Globus pallidus (tissue), 1 donor: Measurements from ENCODE around the gene NID1.

ENCODE experiments used
- DNase-seq: peaks from one replicate; pipeline ENCODE4 v3.0.0-alpha.2; 2015; ENCODE audit warnings: low spot score

Gene NID1

DNA sequence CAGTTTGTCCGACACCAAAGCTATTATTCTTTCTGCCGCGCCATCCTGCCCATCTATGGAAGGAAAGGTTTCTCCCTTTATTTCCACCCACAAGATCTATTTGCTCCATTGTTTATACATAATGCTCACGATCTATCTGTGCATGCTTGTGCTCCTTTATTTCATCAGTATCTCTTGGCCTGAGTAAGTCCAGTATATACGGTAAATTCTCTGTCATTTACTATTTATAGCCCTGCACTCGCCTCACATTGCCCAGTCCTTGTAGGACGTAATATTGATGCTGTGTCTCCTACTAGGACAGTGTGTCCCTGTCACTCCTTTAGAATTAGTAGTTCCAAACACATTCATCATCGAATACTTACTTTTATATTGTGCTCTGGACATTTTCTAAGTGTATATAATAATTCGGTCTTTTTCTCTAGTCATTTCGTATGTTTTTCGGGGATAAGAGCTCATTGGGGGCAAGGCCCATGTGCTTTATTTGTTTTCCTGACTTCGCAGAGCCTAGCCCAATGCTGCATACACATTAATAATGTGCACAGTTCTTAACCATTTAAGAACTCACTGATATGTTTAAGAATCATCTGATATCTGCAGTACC, 3.1 kb upstream of the NID1 start:
- no peak for DNase-seq

DNA sequence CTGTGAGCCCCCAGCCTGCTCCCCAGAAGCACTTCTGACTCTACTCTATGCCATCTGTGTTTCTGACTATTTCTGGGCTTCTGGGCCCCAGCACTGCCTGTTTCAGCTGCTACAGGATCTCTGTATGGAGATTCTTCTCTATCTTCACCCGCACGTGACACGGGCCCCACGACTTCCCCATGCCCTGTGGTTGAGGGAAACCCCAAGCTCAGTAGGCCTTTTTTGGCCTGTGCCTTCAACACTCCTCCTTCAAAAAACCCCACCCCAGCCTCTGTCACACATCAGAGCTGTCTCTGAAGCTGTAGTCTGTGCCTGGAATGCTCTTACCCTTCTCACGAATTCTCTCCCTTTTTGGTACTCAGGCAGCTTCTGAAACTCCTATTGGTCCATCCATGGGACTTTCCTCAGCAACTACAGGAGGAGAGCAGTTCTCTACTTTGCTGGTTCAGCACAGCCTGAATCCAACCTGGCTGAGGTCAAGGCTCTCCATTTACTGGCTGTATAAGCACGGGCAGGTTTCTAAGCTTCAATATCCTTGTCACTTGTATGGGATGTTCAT, 2.0 kb upstream of the NID1 start:
- no peak for DNase-seq

DNA sequence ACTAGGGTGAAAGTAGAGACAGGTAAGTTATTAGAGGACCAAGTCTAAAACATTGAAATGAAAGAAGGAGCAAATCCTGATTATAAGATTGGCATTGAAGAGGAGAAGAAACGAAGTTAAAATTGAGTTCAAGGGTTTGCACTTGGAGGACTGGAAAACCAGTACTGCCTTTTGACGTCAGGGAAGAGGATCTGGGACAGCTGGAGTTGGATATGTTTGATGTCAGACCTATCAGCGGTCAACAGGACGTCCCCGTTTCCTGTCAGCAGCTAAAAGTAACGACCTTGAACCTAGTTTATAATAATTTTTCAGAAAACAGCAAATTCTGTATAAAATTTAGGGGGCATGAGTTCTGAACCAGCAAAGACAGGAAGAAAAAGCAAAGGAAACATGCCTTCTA, 1.2 kb upstream of the NID1 start:
- DNase-seq: no peak

DNA sequence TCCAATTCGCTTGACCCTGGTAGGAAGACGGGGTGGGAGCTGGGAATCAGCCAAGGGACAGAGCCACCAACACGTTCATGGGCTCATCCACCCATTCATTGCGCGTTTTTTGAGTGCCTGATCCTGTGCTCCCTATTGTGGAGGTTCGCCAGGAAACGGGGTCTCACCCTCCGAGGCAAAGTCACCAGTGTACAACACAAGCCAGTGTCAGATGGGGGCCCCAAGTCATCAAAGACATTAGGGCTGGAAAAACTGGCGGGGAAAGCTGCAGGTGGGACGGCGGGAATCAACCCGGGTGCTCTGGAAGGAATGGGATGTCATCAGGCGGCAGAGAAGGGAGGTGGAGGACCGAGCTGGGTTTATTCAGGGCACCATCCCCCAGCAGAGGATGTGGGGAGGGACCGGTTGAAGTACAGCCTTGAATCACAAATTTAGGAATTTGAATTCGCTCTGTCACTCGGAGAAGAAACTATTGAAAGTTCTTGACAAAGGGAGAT, 667 bp upstream of the NID1 start:
- DNase-seq: no peak

DNA sequence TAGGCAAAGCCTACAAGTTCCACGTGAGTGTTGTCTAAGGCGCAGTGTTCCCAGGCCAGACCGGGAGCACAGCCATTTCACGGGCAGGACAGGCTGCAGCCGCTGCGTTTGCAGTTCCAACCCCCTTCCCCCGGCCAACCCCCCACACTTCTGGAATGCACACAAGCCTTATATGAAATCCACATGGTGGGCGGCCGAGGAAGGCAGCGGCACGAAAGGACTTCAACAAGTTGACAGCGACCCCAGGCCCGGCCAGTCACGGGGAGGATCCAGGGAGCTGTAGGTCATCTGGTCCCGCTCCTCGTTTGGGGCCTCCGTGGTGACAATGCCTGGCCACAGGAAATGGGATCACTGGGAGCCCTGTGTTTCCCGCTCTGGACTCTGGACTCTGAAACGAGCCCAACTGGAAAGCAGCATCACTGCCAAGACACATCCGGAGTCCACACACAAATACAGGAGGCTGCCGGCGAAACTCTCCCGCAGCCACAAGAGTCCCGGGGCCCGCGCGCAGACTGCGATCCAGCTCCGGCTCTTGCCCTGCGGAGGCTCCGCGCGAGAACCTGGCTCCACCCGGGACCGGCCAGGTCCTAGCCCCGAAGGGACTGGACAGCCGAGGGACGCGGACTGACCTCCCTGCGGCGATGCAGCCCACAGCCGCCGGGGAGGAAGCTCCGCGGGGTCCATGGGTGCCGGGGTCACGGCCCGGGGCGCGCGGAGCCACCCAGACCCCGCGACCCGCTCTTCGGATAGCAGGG, 794 bp downstream of the NID1 start:
- no peak for DNase-seq

DNA sequence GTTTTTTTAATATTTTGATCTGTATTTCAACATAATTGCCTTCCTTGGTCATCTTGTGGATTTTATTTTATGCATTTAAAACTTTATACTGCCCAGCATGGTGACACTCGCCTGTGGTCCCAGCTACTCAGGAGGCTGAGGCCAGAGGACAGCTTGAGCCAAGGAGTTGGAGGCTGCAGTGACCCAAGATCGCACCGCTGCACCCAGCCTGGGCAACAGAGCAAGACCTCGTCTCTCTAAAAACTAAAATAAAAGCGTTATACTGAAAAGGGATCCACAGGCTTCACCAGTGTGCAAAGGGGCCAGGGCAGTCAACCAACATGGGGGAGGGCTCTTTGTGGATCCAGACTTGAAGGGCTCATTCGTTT, 1.4 kb downstream of the NID1 start:
- DNase-seq: no peak

DNA sequence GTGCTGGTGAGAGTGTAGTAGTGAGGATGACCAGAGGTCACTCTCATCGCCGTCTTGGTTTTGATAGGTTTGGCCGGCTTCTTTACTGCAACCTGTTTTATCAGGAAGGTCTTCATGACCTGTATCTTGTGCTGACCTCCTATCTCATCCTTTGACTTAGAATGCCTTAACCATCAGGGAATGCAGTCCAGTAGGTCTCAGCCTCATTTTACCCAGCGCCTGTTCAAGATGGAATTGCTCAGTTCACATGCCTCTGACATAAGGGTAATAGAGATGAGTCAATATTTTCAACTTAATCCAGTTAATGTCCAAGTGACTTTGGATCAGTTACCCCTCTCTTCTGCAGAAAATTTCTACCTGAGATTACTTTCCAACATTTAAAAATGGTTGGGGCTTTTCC, 4.6 kb downstream of the NID1 start:
- DNase-seq: no peak

DNA sequence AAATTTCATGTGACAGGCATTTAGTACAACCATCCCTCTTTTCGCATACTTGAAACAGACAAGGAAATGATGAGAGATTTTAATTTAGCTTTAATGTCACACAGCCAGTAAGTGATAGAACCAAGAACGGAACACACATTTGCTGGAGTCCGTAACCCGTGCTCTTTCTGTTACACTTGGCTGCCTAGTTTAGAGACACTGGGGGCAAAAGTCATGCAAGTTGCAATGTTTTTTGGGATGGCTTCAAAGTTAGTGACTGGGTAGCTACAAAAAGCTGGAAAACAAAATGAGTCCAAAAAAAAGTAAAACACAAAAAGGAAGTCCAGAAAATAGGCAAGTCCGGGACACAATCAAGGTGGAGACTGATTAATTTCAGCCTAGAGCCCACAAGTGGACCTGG, 5.9 kb downstream of the NID1 start:
- DNase-seq: no peak

DNA sequence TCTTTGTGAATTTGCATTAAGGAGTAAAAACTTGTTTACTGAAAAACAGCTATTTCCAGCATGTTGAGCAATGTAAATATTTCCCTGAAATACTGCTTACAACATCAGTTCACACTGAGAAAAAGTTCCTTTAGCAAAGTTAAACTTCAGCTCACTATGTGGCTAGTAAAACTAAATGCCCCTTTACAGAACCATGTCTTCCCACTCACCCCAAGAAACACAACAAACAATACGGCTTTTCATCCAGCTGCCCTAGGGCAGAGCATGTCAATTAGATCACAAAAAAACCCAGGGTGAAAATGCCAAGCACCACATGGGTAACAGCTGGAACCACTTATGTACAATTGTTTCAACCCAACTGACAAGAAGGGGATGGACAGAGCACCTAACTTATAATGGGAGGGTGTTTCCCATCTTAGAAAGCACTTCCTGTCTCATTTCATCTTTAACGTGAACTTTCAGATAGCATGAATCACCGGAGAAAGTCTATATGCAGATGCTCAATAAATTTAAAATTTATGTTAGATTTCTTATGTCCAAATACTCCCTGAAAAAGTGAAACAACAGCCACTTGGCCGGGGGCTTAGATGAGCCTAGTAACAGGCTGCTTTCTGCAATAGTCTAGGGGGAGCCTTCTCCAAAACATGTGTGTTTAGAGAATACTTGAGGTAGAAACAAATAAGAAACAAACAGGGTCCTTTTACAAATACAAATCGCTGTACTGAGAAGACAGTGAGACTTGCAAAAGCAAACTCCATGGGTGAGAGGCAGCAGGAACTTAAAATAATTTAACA, 6.6 kb downstream of the NID1 start:
- no peak for DNase-seq

DNA sequence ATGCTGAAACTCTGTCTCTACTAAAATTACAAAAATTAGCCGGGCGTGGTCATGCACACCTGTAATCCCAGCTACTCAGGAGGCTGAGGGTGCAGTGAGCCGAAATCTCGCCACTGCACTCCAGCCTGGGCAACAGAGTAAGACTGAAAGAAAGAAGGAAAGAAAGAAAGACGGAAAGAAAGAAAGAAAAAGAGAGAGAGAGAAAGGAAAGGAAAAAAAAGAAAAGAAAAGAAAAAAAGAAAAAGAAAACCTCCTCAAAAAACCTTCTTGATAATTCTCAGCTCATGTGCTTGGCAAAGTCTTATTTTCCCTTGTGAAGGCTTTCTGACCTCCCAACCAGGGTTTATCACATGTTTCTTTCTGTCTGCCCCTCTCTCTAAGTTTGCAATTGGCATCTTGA, 7.3 kb downstream of the NID1 start:
- no peak for DNase-seq

DNA sequence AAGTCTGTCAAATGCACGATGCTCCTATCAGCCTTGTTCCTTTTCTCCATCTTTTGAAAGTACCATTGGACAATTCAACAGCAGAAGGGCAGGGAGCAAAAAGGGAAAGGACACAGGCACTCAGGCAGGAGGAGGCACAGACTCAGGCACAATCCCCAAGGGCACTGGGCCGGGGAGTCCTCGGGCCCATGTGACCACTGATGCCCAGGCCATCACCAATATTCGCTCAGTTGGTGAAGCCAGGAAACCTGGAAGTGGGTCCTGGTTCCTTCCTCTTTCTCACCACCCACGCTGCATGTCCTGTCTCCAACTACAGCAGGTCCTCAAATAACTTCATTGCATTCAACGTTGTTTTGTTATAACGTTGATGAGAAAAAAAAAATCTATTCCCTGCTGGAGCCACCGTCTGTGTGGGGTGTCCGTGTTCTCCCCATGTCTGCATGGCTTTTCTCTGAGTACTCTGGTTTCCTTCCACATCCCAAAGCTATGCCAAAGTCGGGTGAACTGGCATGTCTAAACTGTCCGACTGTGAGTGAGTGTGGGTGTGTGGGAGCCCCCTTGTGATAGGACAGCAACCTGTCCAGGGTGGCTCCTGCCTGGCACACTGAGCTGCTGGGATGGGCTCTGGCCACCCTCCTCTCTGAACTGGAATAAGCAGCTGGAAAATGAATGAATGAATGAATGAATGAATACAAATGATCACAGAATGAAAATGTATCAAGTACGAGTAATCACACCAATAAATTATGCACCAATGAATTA, 12.5 kb downstream of the NID1 start:
- DNase-seq: no peak

DNA sequence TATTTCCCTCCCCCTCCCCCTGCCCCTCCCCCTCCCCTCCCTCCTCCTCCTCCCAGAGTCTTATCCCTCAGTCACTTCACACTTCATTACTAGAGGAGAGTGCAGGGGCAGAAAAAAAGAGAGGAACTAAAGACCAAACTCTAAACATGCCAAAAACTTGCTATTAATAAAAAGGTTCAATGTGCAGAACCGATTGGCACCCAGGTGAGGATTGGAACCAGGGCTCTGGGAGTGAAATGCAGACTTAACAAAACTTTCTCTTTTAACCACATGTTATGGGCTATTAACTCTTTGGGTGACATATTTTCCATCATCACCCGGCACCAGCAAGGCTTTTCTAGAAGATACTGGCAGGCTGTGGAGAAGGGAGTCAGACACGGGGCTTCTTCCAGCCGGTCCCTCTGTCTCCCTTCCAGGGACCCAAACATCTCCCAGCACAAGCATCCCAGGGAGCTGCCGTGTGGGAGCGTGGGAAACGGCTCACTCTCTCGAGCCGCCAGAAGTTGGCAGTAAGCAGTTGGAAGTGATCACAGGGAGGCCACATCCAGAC, 13.6 kb downstream of the NID1 start:
- no peak for DNase-seq

DNA sequence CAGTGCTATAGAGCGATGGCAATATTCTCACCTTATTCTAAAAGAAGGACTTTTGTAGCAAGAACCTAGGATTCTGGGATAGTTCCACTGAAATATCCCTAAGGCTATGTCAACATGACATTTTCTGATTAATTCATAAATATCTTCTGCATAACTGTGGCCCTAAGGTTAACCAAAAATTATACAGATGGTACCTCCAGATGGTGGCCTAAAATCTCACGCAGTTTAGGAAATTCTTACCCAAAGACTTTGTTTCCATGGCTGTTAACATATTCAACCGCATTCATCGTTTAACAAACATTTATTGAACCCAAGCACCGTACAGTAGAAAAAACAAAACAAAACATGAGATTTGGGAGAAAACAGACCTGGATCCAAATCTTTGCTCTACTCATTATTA, 19.1 kb downstream of the NID1 start:
- no peak for DNase-seq

DNA sequence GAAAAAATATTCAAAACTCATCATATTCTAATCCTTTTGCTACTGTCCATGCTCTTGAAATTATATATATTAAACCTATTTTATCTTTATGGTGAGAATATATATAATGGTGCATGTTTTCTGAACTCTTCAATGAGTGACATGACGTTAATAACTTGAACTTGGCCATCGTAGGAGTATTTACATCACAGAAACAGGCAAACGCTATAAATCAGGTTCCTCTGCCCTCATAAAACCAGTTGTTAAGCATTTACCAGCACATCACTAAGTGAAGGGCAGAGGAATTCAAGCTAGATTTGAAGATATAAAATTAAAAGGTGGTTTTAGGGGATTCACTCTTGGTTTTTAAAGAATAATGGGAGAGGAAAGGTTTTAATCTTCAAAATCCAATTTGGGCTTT, 20.5 kb downstream of the NID1 start:
- no peak for DNase-seq

DNA sequence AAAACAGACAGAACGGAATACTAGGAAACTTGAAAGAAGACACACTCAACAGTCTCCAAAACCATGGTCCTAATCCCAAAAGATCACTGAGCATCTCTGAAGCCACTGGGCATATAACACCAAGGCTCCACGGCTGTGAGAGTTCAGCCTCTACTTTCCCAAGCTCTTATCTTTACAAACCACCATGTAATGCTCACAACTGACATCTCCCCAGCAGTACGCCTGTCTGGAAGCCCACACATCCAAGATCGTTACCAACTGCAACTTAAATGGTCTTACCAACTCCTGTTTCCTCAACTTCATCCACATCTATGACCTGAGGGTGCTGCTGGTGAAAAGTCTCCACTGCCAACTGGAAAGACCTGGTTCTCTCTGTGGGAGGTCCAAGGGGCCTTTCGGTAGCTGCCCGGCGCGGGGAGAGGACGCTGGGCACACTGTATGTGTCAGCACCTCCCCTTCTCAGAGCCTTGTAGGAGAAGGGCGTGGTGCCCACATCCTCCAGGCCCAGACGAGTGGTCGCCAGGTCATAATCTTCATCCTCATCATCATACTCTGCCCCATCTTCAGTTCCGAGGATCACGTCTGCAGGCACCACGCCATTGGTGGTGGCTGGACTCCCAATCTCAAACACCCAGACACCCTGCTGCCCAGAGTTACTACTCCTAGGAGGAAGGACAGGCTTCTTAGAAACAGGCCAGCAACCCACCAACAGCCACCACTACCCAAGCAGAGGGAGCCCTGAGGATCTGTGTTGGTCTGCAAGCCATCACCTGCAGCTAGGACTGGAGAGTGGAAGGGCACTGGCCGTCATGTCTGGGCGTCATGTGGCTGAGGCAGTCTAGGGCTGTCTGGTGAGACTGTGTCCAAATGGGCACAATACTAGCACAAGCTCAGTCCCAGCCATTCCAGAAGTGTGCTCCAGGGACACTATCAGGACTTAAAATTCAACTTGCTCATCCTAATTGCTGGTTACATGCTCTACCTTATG, 23.0 kb downstream of the NID1 start:
- no peak for DNase-seq

DNA sequence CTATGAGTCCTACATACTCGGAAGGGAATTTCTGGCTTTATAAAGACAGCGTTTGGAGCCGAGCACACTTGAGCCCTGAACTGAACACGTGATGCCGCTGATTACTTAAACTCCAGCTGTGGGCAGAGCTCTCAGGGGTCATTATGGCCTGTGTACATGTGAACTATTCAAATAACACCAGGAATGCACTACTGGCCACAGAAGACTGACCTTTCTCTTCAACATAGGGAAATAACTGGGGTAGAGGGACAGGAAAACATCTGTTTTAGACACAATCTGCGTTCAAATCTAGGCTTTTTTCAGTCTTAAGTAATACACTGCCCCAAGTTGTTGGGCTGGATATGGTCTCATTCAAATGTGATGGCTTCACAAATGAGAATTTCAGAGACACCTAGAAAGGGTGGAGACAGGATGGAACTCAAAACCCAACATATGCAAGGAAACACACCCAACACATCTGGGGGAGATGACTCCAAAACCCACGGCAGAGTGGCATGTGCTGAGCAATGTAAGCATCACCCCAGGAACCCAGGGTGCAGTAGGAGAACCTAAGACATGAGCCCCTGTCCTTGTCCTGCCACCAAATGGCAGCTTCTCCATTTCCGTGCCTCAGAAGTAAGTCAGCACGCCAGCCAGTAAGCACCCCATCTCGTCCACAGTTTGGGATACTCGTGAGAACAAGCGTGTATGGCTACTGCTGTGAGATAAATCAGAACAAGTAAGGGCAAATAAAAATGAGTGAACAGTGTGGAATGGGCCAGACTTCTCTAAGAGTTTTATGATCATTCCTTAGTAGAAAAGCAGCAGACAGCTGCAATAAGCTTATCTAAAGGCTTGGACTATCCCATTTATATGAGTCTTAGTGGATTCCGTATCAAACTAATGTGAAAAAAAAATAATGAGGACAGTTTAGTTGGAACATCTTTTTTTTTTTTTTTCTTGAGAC, 24.9 kb downstream of the NID1 start:
- DNase-seq: no peak

DNA sequence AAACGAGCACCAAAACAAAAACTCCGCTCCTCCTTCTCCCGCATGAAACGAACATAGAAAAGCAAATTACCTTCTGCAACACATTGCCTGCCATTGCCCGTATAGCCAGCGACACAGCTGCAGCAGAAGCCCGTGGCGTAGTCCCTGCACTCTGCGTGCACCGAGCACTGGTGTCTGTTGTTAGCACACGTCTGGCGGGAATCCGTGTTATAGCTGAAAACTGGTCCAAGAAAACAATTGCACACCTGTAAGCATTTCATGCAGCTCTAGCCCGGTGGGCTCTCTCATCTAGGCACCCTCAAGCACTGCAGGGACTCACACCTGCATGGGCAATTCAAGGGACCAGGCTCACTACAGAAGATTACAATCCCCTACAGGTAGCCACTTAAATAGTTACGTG, 26.9 kb downstream of the NID1 start:
- no peak for DNase-seq

DNA sequence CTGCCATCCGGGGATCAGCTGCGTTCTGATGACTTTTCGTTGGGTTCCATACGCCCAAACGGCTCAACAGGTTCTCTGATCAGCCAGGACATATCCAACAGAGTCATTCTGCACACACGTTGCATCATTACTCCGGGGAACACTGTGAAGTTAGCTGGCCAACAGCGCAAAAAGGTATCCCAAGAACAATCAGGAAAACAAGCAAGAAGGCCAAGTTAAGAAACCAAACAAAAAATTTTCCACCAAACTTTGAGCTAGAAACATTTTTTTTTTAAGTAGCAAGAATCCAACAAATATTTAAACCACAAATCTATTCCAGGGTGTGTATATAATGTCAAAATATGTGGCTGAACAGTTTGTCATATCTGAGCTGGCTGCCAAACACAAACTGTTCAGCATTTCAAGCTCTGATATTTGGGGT, 29.2 kb downstream of the NID1 start:
- no peak for DNase-seq

DNA sequence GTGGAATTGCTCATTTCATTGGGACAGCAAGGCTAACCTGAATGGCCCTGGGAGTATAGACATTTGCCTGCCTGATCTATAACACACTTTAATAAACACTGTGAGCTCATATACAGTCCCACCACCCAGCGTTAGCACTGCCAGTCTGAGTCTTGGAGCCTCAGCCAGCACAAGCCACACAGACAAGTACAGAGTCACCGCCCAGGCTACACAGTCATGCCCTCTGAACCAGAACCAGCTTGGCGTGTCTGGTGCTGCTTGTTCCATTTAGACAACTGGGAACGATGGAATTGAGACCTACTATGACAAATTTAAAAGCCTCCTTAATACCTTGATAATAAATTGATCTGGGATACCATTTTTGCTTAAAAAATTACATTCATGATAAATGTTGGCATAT, 31.6 kb downstream of the NID1 start:
- no peak for DNase-seq
